Hepatocyte (in vitro differentiated cells): ENCODE data around the gene CDCA7L. TPM values are rescaled to one million over a fixed set of nuclear protein-coding genes. Genes with fewer than 3 reads are reported as not detected.

Experiments used
- DNase-seq: peaks from one replicate; pipeline ENCODE4 v3.0.0-alpha.2; 2016; ENCODE audit warnings: low spot score
- H2AFZ ChIP-seq: fragments of 200-600 bp; sonication (generic); 2 replicates; pipeline ENCODE4 v1.6.0; 2016; ENCODE audit warnings: antibody characterized with exemption, mild to moderate bottlenecking
- H3K27ac ChIP-seq: fragments of 200-600 bp; sonication (generic); 2 replicates; pipeline ENCODE4 v1.5.1; 2016; ENCODE audit warnings: mild to moderate bottlenecking
- H3K27me3 ChIP-seq: fragments of 200-600 bp; sonication (generic); 2 replicates; pipeline ENCODE4 v1.6.1; 2016
- H3K36me3 ChIP-seq: fragments of 200-600 bp; sonication (generic); replicated peaks from 2 replicates; pipeline ENCODE4 v1.5.1; 2016; ENCODE audit warnings: low read depth; ENCODE audit not compliant: insufficient read depth
- H3K4me1 ChIP-seq: fragments of 200-600 bp; sonication (generic); 2 replicates; pipeline ENCODE4 v1.5.1; 2016; ENCODE audit warnings: mild to moderate bottlenecking, moderate library complexity; ENCODE audit not compliant: insufficient read depth
- H3K4me2 ChIP-seq: fragments of 200-600 bp; sonication (generic); 2 replicates; pipeline ENCODE4 v1.6.0; 2016
- H3K4me3 ChIP-seq: fragments of 200-600 bp; sonication (generic); 2 replicates; pipeline ENCODE4 v1.5.1; 2016; ENCODE audit warnings: mild to moderate bottlenecking
- H3K79me2 ChIP-seq: fragments of 200-600 bp; sonication (generic); 2 replicates; pipeline ENCODE4 v1.6.0; 2017; ENCODE audit warnings: mild to moderate bottlenecking
- H3K9me2 ChIP-seq: fragments of 200-600 bp; sonication (generic); replicated peaks from 2 replicates; pipeline ENCODE4 v1.6.0; 2017; ENCODE audit warnings: mild to moderate bottlenecking; ENCODE audit not compliant: insufficient read depth
- H3K9me3 ChIP-seq: fragments of 200-600 bp; sonication (generic); 2 replicates; pipeline ENCODE4 v1.5.1; 2016; ENCODE audit warnings: low read depth, mild to moderate bottlenecking
- H4K20me1 ChIP-seq: fragments of 200-600 bp; sonication (generic); 2 replicates; pipeline ENCODE4 v1.6.0; 2016; ENCODE audit warnings: mild to moderate bottlenecking; ENCODE audit not compliant: insufficient read depth, poor library complexity, severe bottlenecking
- EZH2 ChIP-seq: fragments of 200-600 bp; sonication (generic); IDR thresholded peaks from 2 replicates; pipeline ENCODE4 v1.6.1; 2016; ENCODE audit warnings: antibody characterized with exemption, mild to moderate bottlenecking, borderline replicate concordance
- EZH2phosphoT487 ChIP-seq: fragments of 200-600 bp; sonication (generic); IDR thresholded peaks from one replicate; pipeline ENCODE4 v1.6.1; 2018; ENCODE audit warnings: antibody characterized with exemption, mild to moderate bottlenecking, low read depth, moderate library complexity; ENCODE audit not compliant: unreplicated experiment, severe bottlenecking
- WGBS: methylation state at CpG from one replicate; pipeline ENCODE4 v1.1.6; 2016; ENCODE audit warnings: low lambda C conversion rate; ENCODE audit errors: missing lambda C conversion rate; 5-methylcytosine and 5-hydroxymethylcytosine counted together
- polyA plus RNA-seq: library from polyadenylated mRNA; unstranded; fragments of >200 nt; fragmentation: Nextera tagmentation; extraction: Ambion mirVana; gene quantifications from 2 replicates; pipeline ENCODE4 v1.2.1, GENCODE V29; 2016
- total RNA-seq: library from RNA; depleted of rRNA; stranded (reverse); fragments of >200 nt; gene quantifications from 2 replicates; pipeline ENCODE4 v1.2.3, GENCODE V29; 2014
- TF ChIP-seq, protein P1 (sequence below): fragments of 200-600 bp; sonication (generic); IDR thresholded peaks from 2 replicates; pipeline ENCODE4 v1.5.1; 2016; ENCODE audit warnings: antibody characterized with exemption, mild to moderate bottlenecking; ENCODE audit not compliant: poor library complexity

The CDCA7L gene
- total and polyA plus RNA-seq, 2 experiments from 2014 or later = 4.5 to 13.0 TPM

DNA sequence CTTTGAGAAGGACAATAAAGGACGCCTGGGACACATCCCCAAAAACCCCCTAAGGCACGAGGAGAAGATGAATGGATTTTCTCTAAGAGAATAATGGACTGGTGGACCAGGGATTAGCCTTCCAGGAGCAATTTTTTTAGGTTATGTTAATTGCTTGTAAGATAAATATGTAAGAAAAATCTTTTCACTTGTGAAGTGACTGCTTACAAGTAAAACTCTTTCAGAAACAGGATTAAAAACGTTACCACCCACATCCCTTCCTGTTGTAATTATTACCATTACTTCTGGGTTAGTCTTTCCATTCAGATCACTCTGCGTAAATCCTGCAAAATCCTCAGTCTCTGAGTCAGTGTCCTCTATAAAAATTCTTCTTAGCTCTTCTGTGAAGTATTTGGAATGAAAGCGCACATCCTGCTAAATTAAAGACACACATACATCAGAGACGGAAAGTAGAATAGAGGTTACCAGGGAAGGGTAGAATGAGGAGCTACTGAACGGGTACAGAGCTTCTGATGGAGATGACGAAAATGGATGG lies 34.3 kb downstream of the CDCA7L start:
- no peak overlapping the region for H2AFZ ChIP-seq
- no peak overlapping the region for H3K4me3 ChIP-seq
- H3K4me2 ChIP-seq = no peak overlapping the region
- H3K79me2 ChIP-seq = no peaks in the 10 kb centered on the region
- peaks cover 3% of the 10 kb centered on the region for H3K4me1 ChIP-seq
- H3K9me3 ChIP-seq = no peaks in the 10 kb centered on the region
- H3K27ac ChIP-seq = no peak overlapping the region
- TF ChIP-seq, protein P1, sequence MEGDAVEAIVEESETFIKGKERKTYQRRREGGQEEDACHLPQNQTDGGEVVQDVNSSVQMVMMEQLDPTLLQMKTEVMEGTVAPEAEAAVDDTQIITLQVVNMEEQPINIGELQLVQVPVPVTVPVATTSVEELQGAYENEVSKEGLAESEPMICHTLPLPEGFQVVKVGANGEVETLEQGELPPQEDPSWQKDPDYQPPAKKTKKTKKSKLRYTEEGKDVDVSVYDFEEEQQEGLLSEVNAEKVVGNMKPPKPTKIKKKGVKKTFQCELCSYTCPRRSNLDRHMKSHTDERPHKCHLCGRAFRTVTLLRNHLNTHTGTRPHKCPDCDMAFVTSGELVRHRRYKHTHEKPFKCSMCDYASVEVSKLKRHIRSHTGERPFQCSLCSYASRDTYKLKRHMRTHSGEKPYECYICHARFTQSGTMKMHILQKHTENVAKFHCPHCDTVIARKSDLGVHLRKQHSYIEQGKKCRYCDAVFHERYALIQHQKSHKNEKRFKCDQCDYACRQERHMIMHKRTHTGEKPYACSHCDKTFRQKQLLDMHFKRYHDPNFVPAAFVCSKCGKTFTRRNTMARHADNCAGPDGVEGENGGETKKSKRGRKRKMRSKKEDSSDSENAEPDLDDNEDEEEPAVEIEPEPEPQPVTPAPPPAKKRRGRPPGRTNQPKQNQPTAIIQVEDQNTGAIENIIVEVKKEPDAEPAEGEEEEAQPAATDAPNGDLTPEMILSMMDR = no peak
- TF ChIP-seq EZH2phosphoT487 (no peak), EZH2 (no peak)
- H3K9me2 ChIP-seq = no peaks in the 10 kb centered on the region
- WGBS = 72% methylated on average over 8 of the region's 8 CpGs
- H3K36me3 ChIP-seq = no peaks in the 10 kb centered on the region
- H3K27me3 ChIP-seq = no peaks in the 10 kb centered on the region
- H4K20me1 ChIP-seq = no peaks in the 10 kb centered on the region
- no peak for DNase-seq

DNA sequence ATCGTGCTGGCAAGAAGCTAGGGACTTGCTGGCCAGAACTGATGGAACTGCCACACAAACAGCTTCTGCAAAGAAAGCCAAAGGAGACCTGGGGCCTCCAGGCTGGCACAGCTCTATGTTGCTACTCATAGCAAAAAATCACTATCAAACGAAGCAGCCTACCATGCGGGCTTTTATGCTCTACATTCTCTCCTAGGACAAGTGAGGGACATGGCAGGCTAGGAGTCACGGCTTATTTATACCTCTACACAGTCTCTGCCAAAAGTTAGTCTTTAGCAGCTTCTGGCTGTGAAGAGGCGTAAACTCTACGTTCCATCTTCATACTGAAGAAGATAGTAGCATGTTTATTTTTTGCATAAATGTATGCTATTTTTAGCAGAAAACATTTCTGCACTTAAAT lies 35.4 kb downstream of the CDCA7L start:
- Histone ChIP-seq H2AFZ (no peak overlapping the region), H3K27ac (no peak overlapping the region), H3K4me1 (peaks cover 3% of the 10 kb centered on the region), H3K9me2 (no peaks in the 10 kb centered on the region), H4K20me1 (no peaks in the 10 kb centered on the region), H3K79me2 (no peaks in the 10 kb centered on the region), H3K4me2 (no peak overlapping the region), H3K9me3 (no peaks in the 10 kb centered on the region), H3K4me3 (no peak overlapping the region), H3K36me3 (no peaks in the 10 kb centered on the region), H3K27me3 (no peaks in the 10 kb centered on the region)
- WGBS = 87% methylated on average over 6 of the region's 6 CpGs
- TF ChIP-seq EZH2 (no peak), EZH2phosphoT487 (no peak)
- TF ChIP-seq, protein P1 = no peak
- no peak for DNase-seq

DNA sequence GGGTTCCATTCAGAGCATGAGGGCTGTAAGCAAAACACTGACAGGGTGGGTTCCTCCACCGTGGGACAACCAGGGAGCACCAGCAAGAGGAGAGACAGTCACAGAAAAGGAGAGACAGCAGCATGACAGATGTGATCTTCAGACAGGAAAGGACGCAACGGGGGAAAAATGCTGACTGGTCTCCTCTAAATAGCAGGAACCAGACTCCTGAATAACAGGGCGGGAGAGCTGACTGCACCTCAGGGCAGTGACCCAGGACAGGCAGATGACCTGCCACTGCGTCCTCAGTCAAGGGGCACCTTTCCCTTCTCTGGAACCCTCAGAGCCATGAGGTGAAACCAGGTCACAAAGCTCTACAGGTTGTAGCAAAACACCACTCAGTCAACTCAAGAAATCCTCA lies 37.0 kb downstream of the CDCA7L start:
- Histone ChIP-seq H3K36me3 (no peaks in the 10 kb centered on the region), H3K27me3 (no peaks in the 10 kb centered on the region), H3K4me3 (no peak overlapping the region), H3K9me3 (no peaks in the 10 kb centered on the region), H3K4me1 (peaks cover 3% of the 10 kb centered on the region), H3K27ac (no peak overlapping the region), H3K79me2 (no peaks in the 10 kb centered on the region), H3K9me2 (no peaks in the 10 kb centered on the region), H3K4me2 (no peak overlapping the region), H2AFZ (no peak overlapping the region), H4K20me1 (no peaks in the 10 kb centered on the region)
- TF ChIP-seq, protein P1 = no peak
- no peak for TF ChIP-seq EZH2phosphoT487
- no peak for TF ChIP-seq EZH2
- no peak for DNase-seq
- WGBS = 90% methylated on average over 5 of the region's 5 CpGs
